Liver (tissue), 9 donors: Measurements from ENCODE around the gene DNM2. TPM values are rescaled to one million over a fixed set of nuclear protein-coding genes. Genes with fewer than 3 reads are reported as not detected.

Experiments used
- DNase-seq: peaks from one replicate; pipeline ENCODE4 v3.0.0-alpha.2; 2017; ENCODE audit warnings: low spot score
- H3K27ac ChIP-seq, 2 donors: one replicate each; pipeline ENCODE4 v1.7.0; 2013; ENCODE audit warnings: inconsistent platforms in 2 of 2, low read length in 2 of 2, control low read depth in 1 of 2, low read depth in 1 of 2, mild to moderate bottlenecking in 1 of 2
- H3K27me3 ChIP-seq, 4 donors: one replicate each; pipeline versions ENCODE4 v1.6.1 to v1.7.0; 2013; ENCODE audit warnings: low read length in 3 of 4, inconsistent platforms in 1 of 4, mild to moderate bottlenecking in 1 of 4, moderate library complexity in 1 of 4; ENCODE audit not compliant: control insufficient read depth in 4 of 4, insufficient read depth in 4 of 4
- H3K36me3 ChIP-seq, 4 donors: one replicate each; pipeline versions ENCODE4 v1.6.1 to v1.7.0; 2013; ENCODE audit warnings: low read length in 3 of 4, mild to moderate bottlenecking in 3 of 4, low read depth in 1 of 4, moderate library complexity in 1 of 4; ENCODE audit not compliant: control insufficient read depth in 4 of 4, insufficient read depth in 3 of 4
- H3K4me1 ChIP-seq, 4 donors: one replicate each; pipeline versions ENCODE4 v1.6.1 to v1.7.0; 2013; ENCODE audit warnings: low read length in 3 of 4, mild to moderate bottlenecking in 3 of 4, moderate library complexity in 1 of 4; ENCODE audit not compliant: control insufficient read depth in 4 of 4, insufficient read depth in 4 of 4
- H3K4me3 ChIP-seq, 3 donors: one replicate each; pipeline versions ENCODE4 v1.6.1 to v1.7.0; 2013; ENCODE audit warnings: low read length in 3 of 3, control low read depth in 1 of 3, low read depth in 1 of 3, mild to moderate bottlenecking in 1 of 3
- H3K9ac ChIP-seq, 2 donors: one replicate each; pipeline ENCODE4 v1.7.0; 2013; ENCODE audit warnings: low read length in 2 of 2, mild to moderate bottlenecking in 2 of 2, moderate library complexity in 2 of 2, control low read depth in 1 of 2, low read depth in 1 of 2
- H3K9me3 ChIP-seq, 4 donors: one replicate each; pipeline versions ENCODE4 v1.6.1 to v1.7.0; 2013; ENCODE audit warnings: low read length in 3 of 4; ENCODE audit not compliant: control insufficient read depth in 4 of 4
- ATF3 ChIP-seq: IDR thresholded peaks from 2 replicates; pipeline ENCODE4 v1.6.1; 2016; ENCODE audit warnings: antibody characterized with exemption
- CTCF ChIP-seq: fragments of 150-350 bp; IDR thresholded peaks from 2 replicates; pipeline ENCODE4 v1.5.1; 2017; ENCODE audit warnings: improper control_type of control experiment, low read depth, low read length; ENCODE audit not compliant: missing input control
- FOXA1 ChIP-seq: IDR thresholded peaks from 2 replicates; pipeline ENCODE4 v1.6.1; 2016; ENCODE audit warnings: antibody characterized with exemption
- FOXA2 ChIP-seq: IDR thresholded peaks from 2 replicates; pipeline ENCODE4 v1.6.1; 2016; ENCODE audit warnings: antibody characterized with exemption
- GABPA ChIP-seq, 2 donors: IDR thresholded peaks in 1 of 2; conservative IDR thresholded peaks in 1 of 2; 2 replicates each; pipeline ENCODE4 v1.6.1; 2016; ENCODE audit warnings: antibody characterized with exemption in 2 of 2, mild to moderate bottlenecking in 1 of 2, moderate library complexity in 1 of 2
- HNF4A ChIP-seq, 2 donors: conservative IDR thresholded peaks; 2 replicates each; pipeline ENCODE4 v1.6.1; 2016; ENCODE audit warnings: antibody characterized with exemption in 2 of 2, mild to moderate bottlenecking in 2 of 2
- HNF4G ChIP-seq: IDR thresholded peaks from 2 replicates; pipeline ENCODE4 v1.6.1; 2016; ENCODE audit warnings: antibody characterized with exemption
- MAX ChIP-seq: IDR thresholded peaks from 2 replicates; pipeline ENCODE4 v1.6.1; 2016; ENCODE audit warnings: antibody characterized with exemption
- NR2F2 ChIP-seq: IDR thresholded peaks from 2 replicates; pipeline ENCODE4 v1.6.1; 2016; ENCODE audit warnings: antibody characterized with exemption
- REST ChIP-seq: IDR thresholded peaks from 2 replicates; pipeline ENCODE4 v1.6.1; 2016; ENCODE audit warnings: antibody characterized with exemption, mild to moderate bottlenecking
- SP1 ChIP-seq: IDR thresholded peaks from 2 replicates; pipeline ENCODE4 v1.6.1; 2018; ENCODE audit warnings: antibody characterized with exemption, mild to moderate bottlenecking
- TAF1 ChIP-seq: conservative IDR thresholded peaks from 2 replicates; pipeline ENCODE4 v1.6.1; 2016; ENCODE audit warnings: antibody characterized with exemption, mild to moderate bottlenecking
- WGBS: extraction: QIAGEN DNeasy Blood & Tissue Kit; methylation state at CpG from one replicate; pipeline ENCODE4 v1.1.7; 2013; 5-methylcytosine and 5-hydroxymethylcytosine counted together
- polyA plus RNA-seq, 2 donors: library from polyadenylated mRNA; stranded (reverse) in 1 of 2; unstranded in 1 of 2; fragments of 200-250 nt in 1 of 2; fragments of >200 nt in 1 of 2; fragmentation: Nextera tagmentation in 1 of 2; extraction: Ambion mirVana in 1 of 2; gene quantifications; one replicate each; pipeline versions ENCODE4 v1.2.1 to v1.2.3, GENCODE V29; 2013 to 2015
- total RNA-seq, 2 donors: library from RNA; depleted of rRNA; stranded (reverse); fragments of >200 nt; gene quantifications; one replicate each; pipeline ENCODE4 v1.2.3, GENCODE V29; 2014
- donor health status: healthy.
- donor health status: healthy.
- donor health status: healthy.
- donor health status: healthy.
- donor health status: healthy.

Gene DNM2
- total and polyA plus RNA-seq, 4 donors, result 23.1 to 95.1 (median 59.1) TPM

- Histone ChIP-seq H3K4me3 (no peak overlapping the region), H3K9ac (no peak overlapping the region), H3K27ac (no peak overlapping the region), H3K4me1 (peaks cover 3 to 17% (median 14%) of the 10 kb centered on the region in 4 donors), H3K9me3 (no peaks in the 10 kb centered on the region), H3K27me3 (no peaks in the 10 kb centered on the region), H3K36me3 (peaks cover 22 to 77% (median 54%) of the 10 kb centered on the region in 4 donors)
- 96% methylated on average over 18 of the region's 18 CpGs for WGBS
- TF ChIP-seq HNF4A (conservative IDR thresholded peaks at IDR 0.05), result no peak
- DNase-seq, result no peak
These were observed 38.1 kb upstream of the DNM2 start for GRCh38 chr19:10679743-10680142.

- no peak for DNase-seq
- WGBS, result 97% methylated on average over 15 of the region's 15 CpGs
These were observed 37.2 kb upstream of the DNM2 start for GRCh38 chr19:10680545-10681135.

GRCh38 chr19:10681658-10682057 lies 36.2 kb upstream of the DNM2 start:
- Histone ChIP-seq H3K27ac (no peak overlapping the region), H3K36me3 (peaks cover 22 to 92% (median 60%) of the 10 kb centered on the region in 4 donors), H3K9ac (no peak overlapping the region), H3K27me3 (no peaks in the 10 kb centered on the region), H3K4me3 (no peak overlapping the region), H3K4me1 (peaks cover 0 to 17% (median 14%) of the 10 kb centered on the region in 4 donors), H3K9me3 (no peaks in the 10 kb centered on the region)
- TF ChIP-seq HNF4A (conservative IDR thresholded peaks at IDR 0.05), result no peak
- no peak for DNase-seq
- WGBS, result 91% methylated on average over 4 of the region's 4 CpGs

More at GRCh38 chr19:10680545-10681135, 37.2 kb upstream of the DNM2 start:
- Histone ChIP-seq H3K36me3 (peaks cover 22 to 83% (median 57%) of the 10 kb centered on the region in 4 donors), H3K9me3 (no peaks in the 10 kb centered on the region), H3K27ac (no peak overlapping the region), H3K9ac (no peak overlapping the region), H3K4me1 (peaks cover 3 to 17% (median 14%) of the 10 kb centered on the region in 4 donors), H3K27me3 (no peaks in the 10 kb centered on the region), H3K4me3 (no peak overlapping the region)
- TF ChIP-seq NR2F2 (no peak), ATF3 (no peak), CTCF (no peak), TAF1 (no peak), HNF4G (no peak), FOXA2 (no peak)

GRCh38 chr19:10682397-10683063 lies 35.3 kb upstream of the DNM2 start:
- H3K9me3 ChIP-seq, result no peaks in the 10 kb centered on the region
- DNase-seq, result no peak
- H3K27me3 ChIP-seq, result no peaks in the 10 kb centered on the region
- no peak overlapping the region for H3K27ac ChIP-seq
- H3K36me3 ChIP-seq, result peaks cover 30 to 95% (median 61%) of the 10 kb centered on the region in 4 donors
- WGBS, result 94% methylated on average over 15 of the region's 15 CpGs
- H3K4me3 ChIP-seq, result no peak overlapping the region
- H3K9ac ChIP-seq, result no peak overlapping the region
- H3K4me1 ChIP-seq, result peaks cover 0 to 9% (median 6%) of the 10 kb centered on the region in 4 donors
- no peak for TF ChIP-seq FOXA1
- no peak for TF ChIP-seq TAF1
- TF ChIP-seq HNF4G, result no peak
- no peak for TF ChIP-seq MAX
- no peak for TF ChIP-seq REST
- TF ChIP-seq GABPA (IDR thresholded peaks at IDR 0.05 in 1 of 2, conservative IDR thresholded peaks at IDR 0.05 in 1 of 2), result no peak
- no peak for TF ChIP-seq SP1
- no peak for TF ChIP-seq NR2F2
